ENCODE data around the gene PPM1H.

The PPM1H gene

GRCh38 chr12:62658910-62659309 lies 276.0 kb downstream of the PPM1H start:
- Histone ChIP-seq H3K27ac (no peak overlapping the region), H3K36me3 (replicated peaks) (no peaks in the 10 kb centered on the region), H3K27me3 (replicated peaks) (no peaks in the 10 kb centered on the region), H3K4me3 (ENCODE audit: low read depth, low read length) (no peak overlapping the region)
- DNase-seq, result no peak
- in situ Hi-C loops (cut with HindIII; ENCODE audit: low pct_ligation_motif_present, low sequenced_read_pairs), result no loop called here
- TF ChIP-seq CTCF (IDR thresholded peaks at IDR 0.05; ENCODE audit: low read depth, low read length, missing control alignments), result no peak

GRCh38 chr12:62657363-62657632 lies 277.7 kb downstream of the PPM1H start:
- Histone ChIP-seq H3K27me3 (replicated peaks) (no peaks in the 10 kb centered on the region), H3K4me3 (ENCODE audit: low read depth, low read length) (no peak overlapping the region), H3K36me3 (replicated peaks) (no peaks in the 10 kb centered on the region), H3K27ac (no peak overlapping the region)
- in situ Hi-C loops (cut with HindIII; ENCODE audit: low pct_ligation_motif_present, low sequenced_read_pairs), result no loop called here
- DNase-seq, result no peak
- TF ChIP-seq CTCF (IDR thresholded peaks at IDR 0.05; ENCODE audit: low read depth, low read length, missing control alignments), result no peak

- no peak for TF ChIP-seq CTCF (IDR thresholded peaks at IDR 0.05; ENCODE audit: low read depth, low read length, missing control alignments)
- in situ Hi-C loops (cut with HindIII; ENCODE audit: low pct_ligation_motif_present, low sequenced_read_pairs), result no loop called here
These were observed 278.2 kb downstream of the PPM1H start for GRCh38 chr12:62656591-62657362.

GRCh38 chr12:62655666-62656151 lies 279.2 kb downstream of the PPM1H start:
- H3K4me3 ChIP-seq (ENCODE audit: low read depth, low read length), result no peak overlapping the region
- no peak for DNase-seq
- TF ChIP-seq CTCF (IDR thresholded peaks at IDR 0.05; ENCODE audit: low read depth, low read length, missing control alignments), result no peak
- H3K27ac ChIP-seq, result no peak overlapping the region
- no peaks in the 10 kb centered on the region for H3K36me3 ChIP-seq (replicated peaks)
- H3K27me3 ChIP-seq (replicated peaks), result no peaks in the 10 kb centered on the region
- in situ Hi-C loops (cut with HindIII; ENCODE audit: low pct_ligation_motif_present, low sequenced_read_pairs), result no loop called here

More at GRCh38 chr12:62656591-62657362, 278.2 kb downstream of the PPM1H start:
- no peaks in the 10 kb centered on the region for H3K36me3 ChIP-seq (replicated peaks)
- no peak for DNase-seq
- no peak overlapping the region for H3K27ac ChIP-seq
- H3K27me3 ChIP-seq (replicated peaks), result no peaks in the 10 kb centered on the region
- H3K4me3 ChIP-seq (ENCODE audit: low read depth, low read length), result no peak overlapping the region

GRCh38 chr12:62654326-62655241 lies 280.4 kb downstream of the PPM1H start:
- DNase-seq, result no peak
- H3K27ac ChIP-seq, result no peak overlapping the region
- no peaks in the 10 kb centered on the region for H3K27me3 ChIP-seq (replicated peaks)
- no peak for TF ChIP-seq CTCF (IDR thresholded peaks at IDR 0.05; ENCODE audit: low read depth, low read length, missing control alignments)
- no peaks in the 10 kb centered on the region for H3K36me3 ChIP-seq (replicated peaks)
- H3K4me3 ChIP-seq (ENCODE audit: low read depth, low read length), result no peak overlapping the region
- in situ Hi-C loops (cut with HindIII; ENCODE audit: low pct_ligation_motif_present, low sequenced_read_pairs), result no loop called here

Data from brain microvascular endothelial cell (primary cell).